Fibroblast of gingiva (primary cell): ENCODE results near the gene COPE.

ENCODE experiments used
- DNase-seq: peaks from one replicate; pipeline ENCODE4 v3.0.0-alpha.2; 2011; ENCODE audit warnings: low read depth

Gene COPE

DNA sequence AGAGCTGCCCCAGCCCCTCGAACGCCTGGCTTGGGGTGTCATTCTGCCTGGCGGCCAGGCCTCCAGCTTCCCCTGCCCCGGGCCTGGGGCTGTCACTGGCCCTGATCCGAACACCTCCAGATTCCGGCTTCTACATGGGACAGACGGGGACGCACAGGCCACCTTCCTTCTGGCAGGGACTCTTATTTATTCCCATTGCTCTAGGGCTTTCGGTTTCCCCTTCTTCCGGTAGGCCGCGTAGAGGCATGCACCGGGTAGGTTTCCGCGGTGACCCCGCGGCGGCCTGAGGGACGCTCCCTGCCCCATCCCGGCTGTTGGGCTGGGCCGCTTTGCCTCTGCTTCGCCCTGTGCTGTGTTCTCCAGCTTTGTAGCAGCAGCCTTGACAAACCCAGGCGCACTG is 51.4 kb downstream of the COPE start:
- no peak for DNase-seq

DNA sequence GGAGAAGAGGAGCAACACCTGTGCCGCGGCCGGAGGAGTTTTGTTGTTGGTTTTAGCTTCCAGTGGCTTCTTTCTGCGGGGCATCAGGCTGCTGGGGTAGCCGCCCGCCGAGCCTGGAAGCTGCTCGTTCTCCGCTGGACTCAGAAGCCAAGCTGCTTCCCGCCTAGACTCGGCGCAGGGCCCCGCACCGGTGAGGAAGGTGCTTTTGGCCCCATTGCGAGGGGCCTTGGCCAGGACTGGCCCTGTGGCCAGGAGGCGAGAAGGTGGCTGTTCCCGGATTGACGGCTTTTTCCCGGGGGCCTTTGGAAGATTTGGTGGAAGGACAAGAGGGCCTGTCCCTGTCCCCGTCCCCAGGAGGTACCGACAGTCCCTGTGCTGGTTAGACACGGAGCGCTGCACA is 52.0 kb downstream of the COPE start:
- no peak for DNase-seq

DNA sequence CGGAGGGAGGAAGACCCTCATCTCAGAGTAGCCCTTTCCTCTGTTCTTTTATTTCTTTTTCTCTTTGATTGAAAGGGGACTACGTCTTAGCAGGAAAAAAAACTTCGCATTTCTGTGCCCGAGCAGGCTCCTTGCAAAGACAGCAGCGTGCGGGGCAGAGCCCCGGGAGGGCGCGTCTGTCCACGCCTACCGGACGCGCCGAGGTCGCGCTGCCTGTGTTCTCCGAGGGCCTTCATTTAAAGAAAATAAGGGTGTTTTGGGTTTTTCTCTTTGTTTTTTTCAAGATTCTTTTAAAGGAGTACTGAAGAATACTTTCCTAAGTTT is 52.4 kb downstream of the COPE start:
- no peak for DNase-seq

DNA sequence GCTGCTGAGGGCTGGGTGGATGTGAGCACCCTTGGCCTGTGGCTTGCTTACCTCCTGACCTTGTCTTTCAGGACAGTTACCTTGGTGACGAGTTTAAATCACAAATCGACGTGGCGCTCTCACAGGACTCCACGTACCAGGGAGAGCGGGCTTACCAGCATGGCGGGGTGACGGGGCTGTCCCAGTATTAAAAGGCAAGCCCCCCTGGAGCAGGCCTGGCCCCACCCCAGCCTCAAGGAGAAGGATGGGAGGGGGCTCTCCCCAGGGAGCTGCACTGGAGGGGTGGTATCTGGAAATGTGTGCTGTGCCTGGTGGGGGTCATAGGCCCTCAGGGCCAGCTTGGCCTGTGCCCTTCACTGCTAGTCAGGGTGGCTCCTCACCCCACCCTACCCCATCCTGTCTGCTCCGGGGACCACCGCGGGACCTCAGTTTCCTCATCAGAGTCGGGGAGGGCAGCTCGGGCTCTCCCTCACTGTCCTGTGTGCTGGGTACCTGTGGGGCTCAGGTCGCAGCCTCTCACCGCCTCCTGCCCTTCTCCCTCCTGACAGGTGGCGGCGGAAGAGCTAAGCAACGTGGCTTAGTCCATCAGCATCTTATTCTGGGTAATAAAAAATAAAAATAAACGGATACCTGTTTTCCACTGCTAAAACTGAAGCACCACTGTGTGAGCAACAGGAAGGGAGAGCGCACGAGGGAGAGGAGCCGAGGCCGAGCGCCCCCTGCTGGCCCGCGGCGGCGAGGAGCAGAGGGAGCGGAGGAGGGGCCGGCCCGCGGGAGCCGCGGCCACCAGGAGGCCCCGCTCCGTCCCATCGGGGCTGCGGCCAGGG is 53.0 kb downstream of the COPE start:
- peak; percentile 41 for DNase-seq

DNA sequence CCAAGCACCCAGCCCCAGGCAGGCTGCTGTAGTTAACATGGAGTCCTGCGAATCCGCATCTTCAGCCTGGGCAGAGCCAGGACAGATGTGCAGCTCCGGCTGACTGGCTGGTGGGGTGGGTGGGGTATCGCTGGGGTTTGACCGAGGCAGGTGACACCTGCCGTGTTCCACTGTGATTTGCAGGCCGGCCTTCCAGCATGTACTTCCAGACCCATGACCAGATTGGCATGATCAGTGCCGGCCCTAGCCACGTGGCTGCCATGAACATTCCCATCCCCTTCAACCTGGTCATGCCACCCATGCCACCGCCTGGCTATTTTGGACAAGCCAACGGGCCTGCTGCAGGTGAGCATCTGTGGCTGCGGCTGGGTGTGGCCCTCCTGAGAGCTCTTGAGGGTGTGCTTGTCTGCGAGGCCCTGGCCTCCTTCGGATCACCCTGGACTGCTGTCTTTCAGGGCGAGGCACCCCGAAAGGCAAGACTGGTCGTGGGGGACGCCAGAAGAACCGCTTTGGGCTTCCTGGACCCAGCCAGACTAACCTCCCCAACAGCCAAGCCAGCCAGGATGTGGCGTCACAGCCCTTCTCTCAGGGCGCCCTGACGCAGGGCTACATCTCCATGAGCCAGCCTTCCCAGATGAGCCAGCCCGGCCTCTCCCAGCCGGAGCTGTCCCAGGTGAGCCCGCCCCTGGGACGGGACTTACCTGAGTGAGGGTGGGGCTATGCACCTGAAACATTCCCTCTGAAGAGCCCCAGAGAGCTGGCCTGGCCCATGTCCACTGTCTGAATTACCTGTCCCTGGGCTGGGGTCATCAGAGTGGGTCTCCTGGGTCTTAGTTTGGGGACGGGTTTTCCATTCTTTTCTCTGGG is 53.8 kb downstream of the COPE start:
- no peak for DNase-seq

DNA sequence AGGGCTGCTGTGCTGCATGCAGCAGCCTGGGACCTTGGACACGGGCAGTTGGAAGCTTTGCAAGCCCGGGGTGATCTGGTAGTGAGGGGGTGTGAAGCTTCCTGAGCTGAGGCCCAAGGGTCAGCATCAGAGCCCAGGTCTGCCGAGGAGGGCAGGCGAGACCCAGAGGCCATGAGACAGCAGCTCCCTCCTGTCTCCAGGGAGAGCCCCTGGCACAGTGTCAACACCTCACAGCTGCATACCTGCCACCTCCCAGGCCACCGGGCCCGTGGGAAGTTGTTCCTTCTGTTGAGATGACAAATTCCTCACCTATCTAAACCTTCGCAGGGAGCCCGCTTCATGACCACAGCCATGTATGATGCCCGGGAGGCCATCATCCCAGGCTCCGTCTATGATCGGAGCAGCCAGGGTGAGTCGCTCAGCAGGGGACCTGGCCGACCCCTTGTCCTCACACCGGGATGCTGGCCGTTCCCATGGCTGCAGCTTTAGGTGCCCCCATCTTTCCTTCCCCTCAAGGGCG is 55.3 kb downstream of the COPE start:
- no peak for DNase-seq

DNA sequence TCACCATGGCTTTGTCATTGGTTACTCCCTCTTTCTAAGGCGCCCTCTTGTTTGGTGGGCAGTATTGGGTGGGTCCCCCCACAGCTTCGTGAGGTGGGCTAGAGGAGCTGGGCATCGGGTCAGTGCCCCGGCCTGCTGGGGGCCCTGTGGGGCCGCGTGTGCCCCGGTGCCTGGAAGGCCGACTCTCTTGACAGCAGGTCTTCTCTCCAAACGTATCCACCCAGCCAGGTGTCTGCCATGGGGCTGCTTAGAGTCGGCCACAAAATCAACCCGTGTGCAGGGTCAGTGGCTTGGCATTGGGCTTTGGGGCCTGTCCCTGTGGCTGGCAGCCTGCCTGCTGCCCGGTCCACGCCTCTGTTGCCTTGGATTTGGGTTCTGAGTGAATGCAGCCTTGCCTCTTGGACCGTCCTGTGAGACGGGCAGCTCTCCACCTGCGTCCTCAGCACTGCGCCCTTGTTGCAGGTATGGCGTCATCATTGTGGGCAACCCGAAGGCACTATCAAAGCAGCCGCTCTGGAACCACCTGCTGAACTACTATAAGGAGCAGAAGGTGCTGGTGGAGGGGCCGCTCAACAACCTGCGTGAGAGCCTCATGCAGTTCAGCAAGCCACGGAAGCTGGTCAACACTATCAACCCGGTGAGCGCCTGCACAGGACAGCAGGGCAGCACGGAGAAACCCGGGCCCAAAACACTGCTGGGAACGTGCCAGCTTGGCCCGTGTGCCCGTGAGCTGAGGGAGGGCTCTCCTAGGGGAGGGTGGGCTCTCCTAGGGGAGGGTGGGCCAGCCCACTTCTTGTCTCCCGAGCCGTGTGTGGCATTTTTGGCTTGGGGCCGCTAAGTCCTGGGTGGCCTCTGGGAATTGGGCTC is 56.0 kb downstream of the COPE start:
- DNase-seq = no peak

DNA sequence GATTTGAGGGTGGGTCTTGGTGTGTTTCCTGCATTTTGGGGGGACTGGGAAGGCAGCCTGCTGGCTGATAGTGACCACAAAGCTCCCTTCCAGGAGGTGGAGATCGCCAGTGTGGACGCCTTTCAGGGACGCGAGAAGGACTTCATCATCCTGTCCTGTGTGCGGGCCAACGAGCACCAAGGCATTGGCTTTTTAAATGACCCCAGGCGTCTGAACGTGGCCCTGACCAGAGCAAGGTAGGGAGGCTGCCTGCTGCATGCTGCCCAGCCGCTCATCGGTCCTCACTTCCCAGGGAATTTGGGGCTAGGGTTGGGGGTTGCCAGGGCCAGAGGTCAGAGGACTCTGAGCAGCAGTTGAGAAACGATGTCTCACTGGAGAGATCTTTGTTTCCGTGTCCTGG is 57.3 kb downstream of the COPE start:
- no peak for DNase-seq

DNA sequence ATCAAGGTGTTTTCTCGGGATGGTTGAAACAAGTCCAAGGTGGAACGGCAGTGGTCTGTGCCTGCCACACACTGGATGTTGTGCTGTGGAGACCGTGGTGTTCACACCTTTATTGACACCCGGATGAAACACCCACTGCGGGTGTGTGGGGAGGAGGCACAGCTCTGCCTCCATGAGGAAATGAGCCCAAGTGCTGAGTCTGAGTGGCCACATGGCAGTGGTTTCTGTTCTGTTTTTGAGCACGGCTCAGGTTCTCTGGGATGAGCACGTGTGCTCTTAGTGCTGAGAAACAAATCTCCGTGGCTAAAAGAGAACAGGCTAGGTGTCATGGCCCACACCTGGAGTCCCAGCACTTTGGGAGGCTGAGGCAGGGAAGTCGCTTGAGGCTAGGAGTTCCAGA is 58.0 kb downstream of the COPE start:
- DNase-seq = no peak

DNA sequence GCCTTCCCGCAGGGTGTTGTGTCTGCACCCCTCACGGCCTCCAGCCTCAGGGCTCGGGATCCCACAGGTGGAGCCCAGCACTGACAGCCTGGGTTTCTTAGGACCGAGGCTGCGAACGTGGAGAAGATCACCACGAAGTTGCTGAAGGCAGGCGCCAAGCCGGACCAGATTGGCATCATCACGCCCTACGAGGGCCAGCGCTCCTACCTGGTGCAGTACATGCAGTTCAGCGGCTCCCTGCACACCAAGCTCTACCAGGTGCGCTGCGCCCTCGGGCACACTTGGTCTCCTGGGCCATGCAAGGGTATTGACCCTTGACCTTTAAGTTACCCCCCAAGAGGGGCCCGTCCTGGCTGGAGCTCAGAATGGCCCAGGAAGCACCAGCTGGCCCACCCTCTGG is 58.5 kb downstream of the COPE start:
- no peak for DNase-seq

DNA sequence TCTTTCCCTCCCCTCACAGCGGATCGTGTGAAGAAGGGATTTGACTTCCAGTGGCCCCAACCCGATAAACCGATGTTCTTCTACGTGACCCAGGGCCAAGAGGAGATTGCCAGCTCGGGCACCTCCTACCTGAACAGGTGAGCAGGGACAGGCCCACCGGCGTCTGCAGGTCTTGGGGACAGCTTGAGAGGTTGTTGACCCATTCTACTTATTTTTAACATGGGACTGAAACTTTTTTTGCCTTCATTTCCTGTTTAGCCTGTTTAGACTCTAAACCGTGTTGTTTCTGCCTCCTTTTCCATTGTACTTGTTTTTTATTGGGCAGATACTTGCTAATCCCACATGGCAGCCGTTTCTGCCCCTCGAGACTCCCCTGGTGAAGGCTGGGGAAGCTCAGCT is 58.9 kb downstream of the COPE start:
- no peak for DNase-seq

DNA sequence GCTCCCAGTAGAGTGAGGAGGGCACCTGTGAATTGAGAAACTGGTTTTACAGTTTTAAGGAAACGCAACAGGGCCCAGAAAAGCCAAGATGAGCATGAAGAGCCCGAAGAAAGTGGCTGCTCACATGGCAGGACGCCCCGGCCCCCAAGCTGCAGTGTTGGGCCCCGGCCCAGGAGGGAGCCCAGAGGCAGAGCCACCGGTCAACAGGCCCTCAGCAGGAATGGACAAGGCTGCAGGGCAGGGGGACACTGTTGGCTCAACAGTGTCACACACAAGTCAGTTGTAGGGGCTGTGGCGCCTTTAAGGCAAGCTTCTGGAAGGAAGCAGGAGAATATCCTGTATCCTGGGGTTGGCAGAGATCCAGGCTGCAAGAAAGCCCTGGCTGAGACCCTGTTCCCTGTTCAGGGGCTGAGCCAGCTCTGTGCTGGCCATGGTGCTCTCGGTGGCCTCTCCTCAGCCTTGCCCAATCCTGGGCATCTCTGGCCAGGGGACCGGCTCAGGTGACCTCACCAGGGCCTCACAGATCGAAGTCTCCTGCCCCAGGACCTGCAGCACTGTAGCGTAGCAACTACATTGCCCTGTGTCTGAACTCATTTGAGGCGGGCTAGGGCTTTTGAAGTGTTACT is 59.4 kb downstream of the COPE start:
- no peak for DNase-seq

DNA sequence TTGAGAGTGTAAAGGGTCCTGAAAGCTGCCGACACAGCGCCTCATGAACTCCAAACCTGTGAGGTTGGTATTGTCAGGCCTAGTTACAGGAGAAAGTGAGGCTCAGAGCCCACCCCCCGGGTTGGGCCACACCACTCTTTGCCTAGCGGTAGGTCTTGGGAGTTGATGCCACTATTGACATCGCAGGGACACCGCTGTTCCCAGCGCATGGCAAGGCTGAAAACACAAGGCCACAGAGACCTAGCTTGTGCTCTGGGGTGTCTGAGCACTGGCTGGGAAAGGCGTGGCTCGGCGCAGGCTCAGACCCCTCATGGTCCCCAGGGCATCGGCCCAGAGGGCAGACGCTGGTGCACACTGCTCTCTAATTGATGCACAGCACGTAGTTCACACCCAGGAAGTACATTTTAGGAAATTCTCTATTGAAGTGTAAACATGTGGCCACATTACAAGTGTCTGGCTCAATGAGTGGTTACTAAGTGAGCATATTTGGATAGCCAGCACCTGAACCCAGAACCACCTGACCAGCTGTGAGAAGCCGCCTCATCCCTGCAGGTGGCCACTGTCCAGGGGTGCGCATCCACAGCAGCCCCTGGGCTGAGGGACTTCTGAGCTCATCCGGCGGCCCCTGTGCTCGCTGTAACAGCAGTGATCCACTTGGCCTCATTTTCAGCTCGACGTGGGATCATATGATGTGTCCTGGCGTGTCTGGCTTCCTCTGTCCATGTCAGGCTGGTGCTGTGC is 60.1 kb downstream of the COPE start:
- no peak for DNase-seq

DNA sequence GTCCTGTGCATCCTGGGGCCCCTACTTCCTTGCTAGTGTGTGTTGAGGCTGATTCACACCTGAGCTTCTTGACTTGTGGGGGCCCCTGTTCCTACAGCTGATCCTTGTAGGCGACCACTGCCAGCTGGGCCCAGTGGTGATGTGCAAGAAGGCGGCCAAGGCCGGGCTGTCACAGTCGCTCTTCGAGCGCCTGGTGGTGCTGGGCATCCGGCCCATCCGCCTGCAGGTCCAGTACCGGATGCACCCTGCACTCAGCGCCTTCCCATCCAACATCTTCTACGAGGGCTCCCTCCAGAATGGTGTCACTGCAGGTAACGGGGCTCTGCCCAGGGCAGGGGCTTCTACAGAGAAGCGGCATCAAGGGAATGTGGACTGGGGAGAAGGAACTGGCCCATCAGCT is 62.0 kb downstream of the COPE start:
- no peak for DNase-seq

DNA sequence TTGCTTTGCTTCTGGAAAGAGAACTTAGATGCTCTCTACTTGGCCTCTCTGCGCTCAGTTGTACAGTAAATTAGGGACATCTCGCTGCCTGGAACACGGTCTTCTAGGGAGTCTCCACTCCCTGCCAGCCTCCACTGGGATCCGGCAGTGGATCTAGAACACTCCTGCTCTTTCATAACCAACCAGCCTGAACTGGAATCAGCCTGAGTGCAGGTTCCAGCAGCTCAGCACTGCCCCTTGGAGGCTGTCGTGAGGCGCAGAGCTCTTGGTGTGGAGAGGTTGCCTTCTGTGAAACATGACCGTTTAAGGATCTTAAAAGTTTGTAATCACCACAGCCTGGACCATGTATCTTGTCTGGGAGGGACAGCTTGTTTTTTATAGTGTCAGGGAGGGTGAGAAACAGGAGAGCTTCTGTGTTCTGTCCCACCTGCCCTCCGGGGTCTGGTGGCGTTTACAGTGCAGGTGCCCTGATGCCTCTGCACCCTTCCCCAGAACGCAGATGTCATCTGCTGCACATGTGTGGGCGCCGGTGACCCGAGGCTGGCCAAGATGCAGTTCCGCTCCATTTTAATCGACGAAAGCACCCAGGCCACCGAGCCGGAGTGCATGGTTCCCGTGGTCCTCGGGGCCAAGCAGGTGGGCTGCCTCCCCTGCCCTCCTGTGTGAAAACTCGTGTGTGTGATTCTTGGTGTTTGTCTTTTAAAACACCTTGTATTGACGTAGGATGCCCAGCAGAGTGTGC is 62.6 kb downstream of the COPE start:
- peak; percentile 78 for DNase-seq

DNA sequence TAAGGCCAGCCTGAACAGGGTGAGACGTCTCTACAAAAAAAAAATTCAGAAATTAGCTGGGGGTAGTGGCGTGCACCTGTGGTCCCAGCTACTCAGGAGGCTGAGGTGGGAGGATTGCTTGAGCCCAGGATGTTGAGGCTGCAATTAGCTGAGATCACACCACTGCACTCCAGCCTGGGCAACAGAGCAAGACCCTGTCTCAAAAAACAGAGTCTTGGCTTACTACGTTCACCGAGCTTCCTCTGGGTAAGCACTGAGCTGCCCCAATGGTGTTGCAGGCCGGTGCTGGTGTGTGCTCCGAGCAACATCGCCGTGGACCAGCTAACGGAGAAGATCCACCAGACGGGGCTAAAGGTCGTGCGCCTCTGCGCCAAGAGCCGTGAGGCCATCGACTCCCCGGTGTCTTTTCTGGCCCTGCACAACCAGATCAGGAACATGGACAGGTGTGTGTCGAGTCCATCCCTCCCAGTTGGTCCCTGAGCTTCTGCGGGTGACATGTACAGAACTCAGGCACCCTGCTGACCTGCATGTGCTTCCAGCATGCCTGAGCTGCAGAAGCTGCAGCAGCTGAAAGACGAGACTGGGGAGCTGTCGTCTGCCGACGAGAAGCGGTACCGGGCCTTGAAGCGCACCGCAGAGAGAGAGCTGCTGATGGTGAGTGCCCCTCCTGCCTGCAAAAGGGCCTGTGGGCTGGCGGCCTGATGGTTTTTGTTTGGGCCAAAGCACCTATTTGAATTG is 63.4 kb downstream of the COPE start:
- no peak for DNase-seq

DNA sequence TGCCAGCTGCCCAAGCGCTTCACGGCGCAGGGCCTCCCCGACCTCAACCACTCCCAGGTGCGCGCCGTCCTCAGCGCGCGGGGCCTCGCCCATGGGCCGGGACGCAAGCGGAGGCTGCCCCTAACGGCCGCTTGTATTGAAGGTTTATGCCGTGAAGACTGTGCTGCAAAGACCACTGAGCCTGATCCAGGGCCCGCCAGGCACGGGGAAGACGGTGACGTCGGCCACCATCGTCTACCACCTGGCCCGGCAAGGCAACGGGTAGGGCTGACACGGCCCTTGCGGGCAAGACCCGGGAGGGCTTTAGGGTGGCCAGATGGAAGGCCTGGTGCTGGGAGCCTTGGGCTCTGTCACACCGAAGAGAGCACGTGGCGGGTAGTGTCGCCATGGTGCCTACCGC is 64.2 kb downstream of the COPE start:
- no peak for DNase-seq

DNA sequence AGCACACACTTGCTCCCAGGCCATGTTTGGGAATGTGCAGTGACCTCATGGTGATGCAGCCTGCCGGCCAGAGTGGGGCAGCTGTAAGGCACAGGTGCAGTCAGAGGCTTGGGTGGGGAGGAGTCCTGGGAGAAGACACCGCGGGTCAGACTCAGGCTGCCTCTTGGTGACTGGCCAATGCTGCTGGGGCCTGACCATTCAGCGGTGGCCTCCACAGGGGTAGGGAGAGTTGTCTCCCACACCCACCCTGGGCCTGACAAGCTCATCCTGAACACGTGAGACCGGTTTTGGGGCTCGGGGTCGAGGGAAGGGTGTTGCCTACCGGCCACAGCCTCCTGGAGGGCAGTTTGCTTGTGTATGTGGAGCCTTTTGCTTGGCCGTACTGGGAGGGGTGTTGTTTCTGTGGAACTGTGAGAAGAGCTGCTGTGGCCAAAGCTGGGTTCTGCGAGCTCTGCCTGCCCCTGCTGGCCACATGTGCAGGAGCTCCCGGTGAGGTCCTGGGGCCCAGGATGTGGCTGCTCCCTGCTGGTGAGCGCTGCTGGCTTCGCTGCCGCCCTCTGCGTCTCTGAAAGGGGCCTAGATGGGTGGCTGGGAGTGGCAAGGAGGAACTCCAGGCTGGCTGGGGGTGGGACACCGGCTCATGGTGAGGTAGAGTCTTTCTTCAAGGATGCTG is 65.3 kb downstream of the COPE start:
- DNase-seq = no peak

DNA sequence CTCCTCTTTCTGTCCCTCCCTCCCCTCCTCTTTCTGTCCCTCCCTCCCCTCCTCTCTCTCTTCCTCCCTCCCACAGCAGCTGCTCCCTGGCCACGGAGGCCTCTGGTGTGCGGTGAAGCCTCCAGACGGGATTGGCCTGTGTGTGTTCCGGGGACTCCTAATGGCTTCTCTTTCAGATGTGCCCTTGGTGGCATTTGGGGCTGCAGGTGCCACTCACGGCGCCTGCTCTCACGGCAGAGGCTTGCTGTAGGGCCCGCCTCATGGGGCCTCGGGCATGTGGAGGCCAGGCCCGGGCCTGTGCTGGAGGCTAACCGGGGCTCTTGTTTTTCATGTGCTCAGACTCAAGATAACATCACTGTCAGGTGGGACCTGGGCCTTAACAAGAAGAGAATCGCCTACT is 66.5 kb downstream of the COPE start:
- no peak for DNase-seq
